GM19099 (cell line): Measurements from ENCODE around the gene PCDHB3.

Experiments
- POLR2A ChIP-seq: IDR thresholded peaks from 3 replicates; pipeline ENCODE4 v1.6.1; 2011; ENCODE audit warnings: low read depth; ENCODE audit not compliant: insufficient read length; ENCODE audit errors: extremely low read depth

PCDHB3 gene

DNA sequence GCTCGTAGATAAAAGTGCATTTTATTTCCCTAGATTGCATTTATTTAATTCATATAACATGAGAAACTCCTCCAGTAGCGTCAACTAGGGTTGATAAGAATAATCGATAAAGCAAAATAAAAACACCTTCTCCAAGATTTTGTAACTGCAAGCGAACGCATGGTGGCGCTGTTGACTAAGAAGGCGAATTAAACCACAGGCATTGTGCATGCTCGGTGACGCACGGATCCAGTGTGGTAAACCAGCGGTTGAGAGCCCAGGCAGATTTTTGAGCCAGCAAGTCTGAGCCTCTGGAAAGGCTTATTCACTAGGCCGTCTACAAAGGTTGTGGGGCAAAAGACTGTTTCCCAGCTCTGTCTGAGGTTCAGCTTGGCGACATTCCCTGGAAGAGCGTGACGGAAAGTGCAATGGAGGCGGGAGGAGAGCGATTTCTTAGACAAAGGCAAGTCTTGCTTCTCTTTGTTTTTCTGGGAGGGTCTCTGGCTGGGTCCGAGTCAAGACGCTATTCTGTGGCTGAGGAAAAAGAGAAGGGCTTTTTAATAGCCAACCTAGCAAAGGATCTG lies at the start of gene PCDHB3:
Gene PCDHB3 (plus strand): TSS at position 231 of the 563 bp plus-strand sequence. CDS start 177 bp downstream, at position 408.
- TF ChIP-seq POLR2A, result no peak

DNA sequence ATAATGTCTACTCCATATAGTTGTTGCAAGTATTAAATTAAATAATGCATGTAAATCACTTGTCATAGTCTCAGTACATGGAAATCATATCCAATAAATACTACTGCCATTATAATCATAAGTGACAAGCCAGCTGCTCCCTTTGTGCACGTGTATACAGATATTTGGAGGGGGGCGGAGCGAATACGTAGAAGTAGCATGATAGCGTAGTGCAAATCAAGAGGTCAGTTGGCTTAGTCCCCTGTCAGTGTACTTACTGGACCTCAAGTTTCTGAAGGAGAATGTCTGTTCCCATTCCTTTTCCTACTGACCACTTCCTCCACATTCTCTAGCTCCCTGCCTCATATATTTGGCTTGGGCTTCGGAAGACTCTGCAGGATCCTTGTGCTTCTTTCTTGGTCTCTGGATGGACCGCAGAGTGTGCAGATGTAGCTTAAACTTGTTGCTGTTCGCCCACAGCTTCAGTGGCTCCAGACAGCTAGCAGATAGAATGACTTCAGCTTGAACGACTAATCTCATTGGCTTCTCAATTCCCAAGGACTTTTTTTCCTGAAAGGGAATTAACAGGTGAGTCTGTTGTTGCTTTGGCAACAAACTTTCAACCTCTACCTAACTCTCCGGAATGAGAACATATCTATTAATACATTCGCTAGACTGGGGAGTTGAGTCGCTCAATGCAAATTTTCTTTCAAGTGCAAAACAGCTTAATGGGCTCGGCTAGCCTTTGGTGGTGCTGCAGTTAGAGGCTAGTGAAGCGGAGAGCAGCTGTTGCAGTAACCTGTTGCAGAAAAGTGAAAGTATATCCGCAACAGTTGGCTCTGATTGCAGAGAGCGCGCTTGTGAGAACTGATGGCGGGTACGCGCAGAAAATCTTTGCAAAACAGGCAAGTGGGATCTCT lies 49.4 kb upstream of the PCDHB3 start, which contains the start of gene PCDHB1:
Gene PCDHB1 (plus strand): TSS at position 753 of the 899 bp plus-strand sequence. CDS start 97 bp downstream, at position 850.
- TF ChIP-seq POLR2A, result no peak

DNA sequence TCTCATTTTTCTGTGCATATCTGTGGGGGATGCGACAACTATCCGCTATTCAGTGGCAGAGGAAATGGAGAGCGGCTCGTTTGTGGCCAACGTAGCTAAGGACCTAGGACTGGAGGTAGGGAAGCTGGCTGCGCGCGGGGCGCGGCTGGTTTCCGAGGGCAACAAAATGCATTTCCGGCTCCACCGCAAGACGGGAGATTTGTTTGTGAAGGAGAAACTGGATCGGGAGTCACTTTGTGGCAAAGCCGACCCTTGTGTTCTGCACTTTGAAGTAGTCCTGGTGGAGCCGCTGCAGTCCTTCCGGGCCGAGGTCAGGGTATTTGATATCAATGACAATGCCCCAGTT lies 48.8 kb upstream of the PCDHB3 start:
- TF ChIP-seq POLR2A, result no peak

DNA sequence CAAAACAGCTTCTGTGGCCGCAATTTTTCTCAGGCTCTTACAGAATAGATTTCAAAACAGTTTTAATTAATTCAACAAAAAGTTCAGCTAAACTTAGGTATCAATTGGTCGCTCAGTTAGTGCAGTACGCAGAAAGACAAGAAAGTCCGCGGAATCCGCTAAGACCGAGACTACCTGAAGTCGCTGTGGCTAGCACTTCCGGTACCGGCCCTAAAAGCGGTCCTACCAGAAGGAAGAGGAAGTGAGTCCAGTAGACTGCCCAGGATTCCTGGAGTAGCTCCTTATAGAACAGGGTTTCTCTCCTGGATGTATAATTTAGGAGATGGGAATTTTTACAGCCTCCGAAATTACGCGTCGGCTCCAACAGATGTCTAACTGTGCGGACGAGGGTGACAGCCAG lies 22.4 kb upstream of the PCDHB3 start:
- TF ChIP-seq POLR2A, result no peak

DNA sequence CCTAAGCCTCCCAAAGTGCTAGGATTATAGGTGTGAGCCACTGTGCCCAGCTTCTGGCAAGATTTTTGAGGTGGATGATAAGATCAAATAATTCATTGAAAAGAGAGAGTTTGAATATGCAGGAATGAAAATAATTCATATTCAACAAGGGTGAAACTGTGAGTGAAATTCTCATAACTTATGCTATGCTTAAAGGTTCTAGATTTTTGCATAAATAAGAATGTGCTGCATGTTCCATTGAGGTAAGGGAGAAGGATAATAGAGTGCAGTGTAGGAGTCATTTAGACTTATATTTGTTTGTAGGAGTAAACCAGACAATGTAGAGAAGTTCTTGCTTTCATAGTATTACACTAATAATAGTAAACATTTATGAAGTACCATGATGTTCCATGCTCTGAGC lies 18.0 kb upstream of the PCDHB3 start:
- no peak for TF ChIP-seq POLR2A

DNA sequence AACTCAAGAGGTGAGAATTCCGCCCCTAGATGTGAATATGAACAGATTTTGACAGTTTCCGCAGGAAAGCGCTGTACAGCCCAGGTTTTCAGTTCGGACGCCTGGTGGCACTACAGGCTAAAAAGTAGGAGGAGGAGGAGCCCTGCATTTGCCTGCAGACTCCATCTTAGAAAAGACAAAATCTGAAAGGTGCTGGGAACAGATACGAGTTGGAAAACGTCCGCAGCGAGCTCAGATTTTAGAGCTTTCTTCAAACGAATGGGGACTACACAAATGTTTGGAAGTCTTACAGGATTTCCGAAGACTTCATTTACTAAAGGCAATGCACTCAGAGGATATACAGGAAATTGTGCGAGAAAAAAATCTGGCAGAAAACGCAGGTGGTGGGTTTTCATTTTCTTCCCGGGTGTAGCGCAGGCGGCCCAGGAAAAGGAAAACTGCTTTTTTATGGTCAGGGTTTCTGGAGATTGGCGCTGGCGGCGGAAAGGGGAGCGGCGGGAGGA lies 15.7 kb upstream of the PCDHB3 start:
- no peak for TF ChIP-seq POLR2A

DNA sequence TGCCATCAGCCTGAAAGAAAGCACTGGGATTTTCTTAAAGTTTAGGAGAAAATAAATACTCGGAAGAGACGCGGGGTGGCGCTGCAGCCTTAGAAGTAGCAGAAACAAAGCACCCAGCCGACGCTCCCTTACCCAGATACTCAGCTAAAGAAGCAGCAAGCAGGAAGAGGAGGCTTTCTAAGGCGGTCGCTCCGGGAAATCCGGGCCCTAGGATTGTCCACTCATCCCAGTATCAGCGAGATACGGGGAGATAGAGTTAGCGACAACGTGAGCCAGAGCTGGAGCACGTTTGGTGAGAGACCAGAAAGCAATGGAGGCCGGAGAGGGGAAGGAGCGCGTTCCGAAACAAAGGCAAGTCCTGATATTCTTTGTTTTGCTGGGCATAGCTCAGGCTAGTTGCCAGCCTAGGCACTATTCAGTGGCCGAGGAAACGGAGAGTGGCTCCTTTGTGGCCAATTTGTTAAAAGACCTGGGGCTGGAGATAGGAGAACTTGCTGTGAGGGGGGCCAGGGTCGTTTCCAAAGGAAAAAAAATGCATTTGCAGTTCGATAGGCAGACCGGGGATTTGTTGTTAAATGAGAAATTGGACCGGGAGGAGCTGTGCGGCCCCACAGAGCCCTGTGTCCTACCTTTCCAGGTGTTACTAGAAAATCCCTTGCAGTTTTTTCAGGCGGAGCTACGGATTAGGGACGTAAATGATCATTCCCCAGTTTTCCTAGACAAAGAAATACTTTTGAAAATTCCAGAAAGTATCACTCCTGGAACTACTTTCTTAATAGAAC lies 5.6 kb upstream of the PCDHB3 start, which contains the start of gene PCDHB2:
Gene PCDHB2 (plus strand): TSS at position 135 of the 782 bp plus-strand sequence. CDS start 176 bp downstream, at position 311.
- TF ChIP-seq POLR2A, result no peak

DNA sequence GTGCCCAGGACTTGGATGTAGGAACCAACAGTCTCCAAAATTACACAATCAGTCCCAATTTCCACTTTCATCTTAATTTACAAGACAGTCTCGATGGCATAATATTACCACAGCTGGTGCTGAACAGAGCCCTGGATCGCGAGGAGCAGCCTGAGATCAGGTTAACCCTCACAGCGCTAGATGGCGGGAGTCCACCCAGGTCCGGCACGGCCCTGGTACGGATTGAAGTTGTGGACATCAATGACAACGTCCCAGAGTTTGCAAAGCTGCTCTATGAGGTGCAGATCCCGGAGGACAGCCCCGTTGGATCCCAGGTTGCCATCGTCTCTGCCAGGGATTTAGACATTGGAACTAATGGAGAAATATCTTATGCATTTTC lies 5.0 kb upstream of the PCDHB3 start:
- no peak for TF ChIP-seq POLR2A

DNA sequence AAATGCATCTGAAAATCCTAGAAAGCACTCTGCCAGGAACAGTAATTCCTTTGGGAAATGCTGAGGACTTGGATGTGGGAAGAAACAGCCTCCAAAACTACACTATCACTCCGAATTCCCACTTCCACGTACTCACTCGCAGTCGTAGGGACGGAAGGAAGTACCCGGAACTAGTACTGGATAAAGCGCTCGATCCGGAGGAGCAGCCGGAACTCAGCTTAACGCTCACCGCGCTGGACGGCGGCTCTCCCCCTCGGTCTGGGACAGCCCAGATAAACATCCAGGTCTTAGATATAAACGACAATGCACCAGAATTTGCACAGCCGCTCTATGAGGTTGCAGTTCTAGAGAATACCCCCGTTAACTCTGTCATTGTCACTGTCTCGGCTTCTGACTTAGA lies 786 bp downstream of the PCDHB3 start:
- TF ChIP-seq POLR2A, result no peak

DNA sequence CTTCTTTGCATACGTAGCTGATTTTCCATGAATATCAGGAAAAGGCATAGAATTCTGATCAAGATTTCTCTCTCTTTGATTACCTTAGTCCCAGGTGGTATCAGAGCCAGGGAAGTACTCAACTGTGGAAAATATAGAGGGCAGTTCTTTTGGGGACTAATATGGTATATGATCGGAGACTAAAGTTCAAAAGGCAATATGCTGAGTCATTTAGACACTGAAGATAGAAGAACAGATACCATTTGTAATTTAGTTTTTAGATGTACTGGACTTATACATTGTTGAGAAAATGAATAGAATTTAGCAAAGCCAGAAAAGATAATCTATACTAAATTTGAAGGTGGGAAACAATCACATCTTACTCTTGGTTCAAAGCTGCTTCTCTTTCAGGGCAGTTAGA lies 5.1 kb downstream of the PCDHB3 start:
- TF ChIP-seq POLR2A, result no peak

DNA sequence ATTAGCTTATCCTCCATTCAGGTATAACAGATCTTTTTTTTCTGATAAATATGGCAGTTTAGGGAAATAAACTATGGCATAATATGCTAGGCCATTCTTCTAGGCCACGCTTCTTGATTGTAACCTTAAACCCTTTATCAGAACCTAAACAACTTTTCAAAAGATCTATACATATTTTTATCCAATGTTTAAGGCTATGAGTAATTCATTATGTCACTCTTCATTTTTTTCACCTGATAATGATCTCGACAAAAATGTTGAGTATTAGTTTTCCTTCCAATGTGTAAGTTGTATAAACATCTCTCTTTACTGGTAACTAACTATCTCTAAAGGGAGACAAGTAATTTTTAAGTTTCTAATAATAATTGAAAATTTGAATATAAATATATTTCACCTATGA lies 19.0 kb downstream of the PCDHB3 start:
- TF ChIP-seq POLR2A, result no peak

DNA sequence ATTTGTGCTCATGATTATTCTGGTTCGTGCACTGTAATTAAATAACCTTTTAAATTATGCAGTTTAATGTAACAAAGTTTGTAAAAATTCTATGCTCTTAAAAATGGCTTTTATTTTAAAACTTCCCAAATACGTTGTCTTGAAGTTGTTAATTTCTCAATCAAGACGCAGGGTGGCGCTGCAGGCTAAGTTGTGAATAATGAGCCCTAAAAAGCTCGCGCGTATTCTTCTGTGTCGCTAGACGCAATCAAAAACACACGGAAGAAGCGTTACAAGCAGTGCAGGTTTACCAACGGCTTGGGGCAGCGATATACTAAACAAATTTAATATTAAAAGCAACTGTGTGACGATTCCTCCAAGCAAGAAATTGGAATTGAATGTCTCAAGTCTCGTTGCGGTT lies 21.3 kb downstream of the PCDHB3 start, which contains the start of gene PCDHB4:
Gene PCDHB4 (plus strand): TSS at position 256 of the 400 bp plus-strand sequence. CDS start 181 bp downstream, outside the sequence.
- no peak for TF ChIP-seq POLR2A

DNA sequence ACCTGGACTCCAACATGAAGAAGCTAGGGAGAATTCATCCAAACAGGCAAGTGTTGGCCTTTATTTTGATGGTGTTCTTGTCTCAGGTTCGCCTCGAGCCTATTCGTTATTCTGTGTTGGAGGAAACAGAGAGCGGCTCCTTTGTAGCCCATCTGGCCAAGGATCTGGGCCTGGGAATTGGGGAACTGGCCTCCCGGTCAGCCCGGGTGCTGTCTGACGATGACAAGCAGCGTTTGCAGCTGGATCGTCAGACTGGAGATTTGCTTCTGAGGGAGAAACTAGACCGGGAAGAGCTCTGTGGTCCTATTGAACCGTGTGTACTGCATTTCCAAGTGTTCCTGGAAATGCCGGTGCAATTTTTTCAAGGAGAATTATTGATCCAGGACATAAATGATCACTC lies 21.7 kb downstream of the PCDHB3 start:
- TF ChIP-seq POLR2A, result no peak

DNA sequence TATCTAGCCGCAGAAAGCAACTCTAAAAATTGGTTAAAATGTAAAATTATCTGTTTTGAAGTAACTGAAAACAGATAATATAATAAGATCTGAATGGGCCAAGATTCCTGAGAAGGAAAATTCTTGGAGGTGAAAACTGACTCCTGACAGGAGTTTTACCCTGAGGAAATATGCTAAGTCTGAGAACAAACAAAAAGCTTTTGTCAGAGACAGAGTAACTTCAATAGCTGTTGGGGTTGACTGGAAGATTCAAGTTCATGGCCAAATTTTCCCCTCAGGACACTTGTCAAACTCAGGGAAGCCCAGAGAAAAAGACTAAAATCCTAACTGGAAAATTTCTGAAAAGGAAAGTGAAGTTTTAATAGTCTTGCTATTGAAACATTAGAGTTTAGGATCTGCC lies 27.0 kb downstream of the PCDHB3 start:
- no peak for TF ChIP-seq POLR2A
